Endothelial cell of umbilical vein (primary cell): ENCODE data around the gene TCERG1L. TPM values are rescaled to one million over a fixed set of nuclear protein-coding genes. Genes with fewer than 3 reads are reported as not detected.
"Not testable (repeated sequence)": the region's sequence is repeated elsewhere in the genome, so short reads cannot be mapped to it uniquely, and the experiment has no call there.

Experiments used
- BruUV-seq: library from RNA; stranded (reverse); fragments of 400-500 nt; replicated peaks from 2 replicates; lab custom pipeline; 2021; lab: Mats Ljungman, UMichigan
- CTCF ChIA-PET: fragments of 300-600, 350-600 bp; sonication (Branson Sonifier 250); formaldehyde crosslinking; loops from one replicate; lab custom pipeline; 2021; ENCODE audit warnings: antibody characterized with exemption, inconsistent platforms; lab: Charles Lee
- POLR2A ChIA-PET: fragments of 300-600, 350-600 bp; sonication (Branson Sonifier 250); formaldehyde crosslinking; loops from one replicate; lab custom pipeline; 2021; ENCODE audit warnings: antibody characterized with exemption, inconsistent platforms; lab: Charles Lee
- DNase-seq: peaks from one replicate; pipeline ENCODE4 v3.0.0-alpha.2; 2011; ENCODE audit warnings: low read depth, low spot score
- FAIRE-seq: peaks from 2 replicates; lab custom pipeline; 2011; peaks lifted over from hg19 to GRCh38; lab: Jason Lieb, UNC
- H2AFZ ChIP-seq: 2 replicates; pipeline ENCODE4 v1.6.0; 2012; ENCODE audit warnings: low read depth, low read length, control low read depth, inconsistent platforms
- H3K27ac ChIP-seq: 2 replicates; pipeline ENCODE4 v1.5.1; 2011; ENCODE audit warnings: low read depth, mild to moderate bottlenecking, control low read depth, low read length, moderate library complexity; ENCODE audit not compliant: insufficient read depth
- H3K27me3 ChIP-seq, 2 experiments: 2 replicates each; pipeline versions ENCODE4 v1.6.0 to v1.6.1; 2011; ENCODE audit warnings: low read length in 2 of 2, mixed read lengths in 1 of 2; ENCODE audit not compliant: control insufficient read depth in 2 of 2, insufficient read depth in 2 of 2
- H3K36me3 ChIP-seq, 2 experiments: 2 replicates in 1 of 2; 3 replicates in 1 of 2; pipeline ENCODE4 v1.5.1; 2011; ENCODE audit warnings: low read length in 2 of 2, mild to moderate bottlenecking in 1 of 2, moderate library complexity in 1 of 2; ENCODE audit not compliant: control insufficient read depth in 2 of 2, insufficient read depth in 2 of 2; ENCODE audit errors: extremely low read depth in 1 of 2
- H3K4me1 ChIP-seq: 3 replicates; pipeline ENCODE4 v1.5.1; 2011; ENCODE audit warnings: mild to moderate bottlenecking, low read length; ENCODE audit not compliant: control insufficient read depth, insufficient read depth; ENCODE audit errors: extremely low read depth
- H3K4me2 ChIP-seq: 2 replicates; pipeline ENCODE4 v1.6.1; 2011; ENCODE audit warnings: low read length, control low read depth, mixed read lengths; ENCODE audit not compliant: insufficient read depth
- H3K4me3 ChIP-seq, 3 experiments: fragments of 200-600 bp in 1 of 3; sonication (generic), shearing (Covaris generic) in 1 of 3; replicated peaks in 1 of 3; 2 replicates each; pipeline ENCODE4 v1.5.1; 2011 to 2016; ENCODE audit warnings: control low read depth in 3 of 3, low read length in 3 of 3, mild to moderate bottlenecking in 2 of 3, inconsistent platforms in 1 of 3, low read depth in 1 of 3, moderate library complexity in 1 of 3; ENCODE audit not compliant: insufficient read depth in 1 of 3
- H3K79me2 ChIP-seq: 2 replicates; pipeline ENCODE4 v1.6.0; 2012; ENCODE audit warnings: low read length, inconsistent platforms; ENCODE audit not compliant: control insufficient read depth, insufficient read depth
- H3K9ac ChIP-seq: replicated peaks from 2 replicates; pipeline ENCODE3; 2011; ENCODE audit warnings: low read length, control low read depth; ENCODE audit not compliant: insufficient read depth; ENCODE audit errors: extremely low read depth
- H3K9me1 ChIP-seq: replicated peaks from 3 replicates; pipeline ENCODE4 v1.6.0; 2011; ENCODE audit warnings: mild to moderate bottlenecking, low read length; ENCODE audit not compliant: control insufficient read depth, insufficient read depth; ENCODE audit errors: extremely low read depth
- H3K9me3 ChIP-seq: replicated peaks from 2 replicates; pipeline ENCODE4 v1.5.1; 2012; ENCODE audit warnings: low read length, inconsistent platforms; ENCODE audit not compliant: control insufficient read depth, insufficient read depth
- H4K20me1 ChIP-seq: replicated peaks from 2 replicates; pipeline ENCODE3; 2011; ENCODE audit warnings: mild to moderate bottlenecking, low read length; ENCODE audit not compliant: control insufficient read depth, insufficient read depth; ENCODE audit errors: extremely low read depth
- CTCF ChIP-seq, 2 donors: IDR thresholded peaks; 1 replicate in 1 of 2; 2 replicates in 1 of 2; pipeline ENCODE4 v1.5.1; 2011; ENCODE audit warnings: low read length in 2 of 2, mild to moderate bottlenecking in 2 of 2, moderate library complexity in 2 of 2, control low read depth in 1 of 2, inconsistent platforms in 1 of 2, low read depth in 1 of 2; ENCODE audit not compliant: insufficient read depth in 1 of 2; ENCODE audit errors: extremely low read depth in 1 of 2
- EZH2 ChIP-seq: IDR thresholded peaks from 2 replicates; pipeline ENCODE4 v1.6.1; 2012; ENCODE audit warnings: borderline replicate concordance, low read depth, mild to moderate bottlenecking, moderate library complexity, low read length, inconsistent platforms; ENCODE audit not compliant: severe bottlenecking
- FOS ChIP-seq: IDR thresholded peaks from 2 replicates; pipeline ENCODE4 v1.6.1; 2011; ENCODE audit warnings: mild to moderate bottlenecking, low read length, moderate library complexity, borderline replicate concordance; ENCODE audit not compliant: insufficient read depth
- GATA2 ChIP-seq: IDR thresholded peaks from 2 replicates; pipeline ENCODE4 v1.7.0; 2011; ENCODE audit warnings: low read depth, mild to moderate bottlenecking, moderate library complexity, mixed read lengths, low read length; ENCODE audit not compliant: insufficient read length, insufficient read depth
- JUN ChIP-seq: IDR thresholded peaks from 2 replicates; pipeline ENCODE4 v1.6.1; 2011; ENCODE audit warnings: borderline replicate concordance, low read depth; ENCODE audit not compliant: insufficient read length, insufficient read depth
- MYC ChIP-seq: IDR thresholded peaks from one replicate; pipeline ENCODE4 v1.6.1; 2011; ENCODE audit warnings: mild to moderate bottlenecking, low read depth, low read length
- POLR2A ChIP-seq: IDR thresholded peaks from 2 replicates; pipeline ENCODE4 v1.6.1; 2012; ENCODE audit warnings: low read depth, mild to moderate bottlenecking, control low read depth, low read length
- POLR2AphosphoS5 ChIP-seq: IDR thresholded peaks from 2 replicates; pipeline ENCODE4 v1.6.1; 2012; ENCODE audit warnings: low read depth, mild to moderate bottlenecking, control low read depth, low read length, moderate library complexity; ENCODE audit not compliant: insufficient read depth
- dilution Hi-C: fragments of 300-500 bp; cut with MboI; formaldehyde crosslinking; loops from one replicate; pipeline ENCODE4 v1.15.0; 2019; ENCODE audit warnings: low sequenced_read_pairs; ENCODE audit not compliant: extremely low pct_ligation_motif_present
- intact Hi-C: fragments of 100-400 bp; cut with micrococcal nuclease; formaldehyde crosslinking; loops from one replicate; pipeline ENCODE4 v1.10.0; 2022
- polyA plus RNA-seq, 4 experiments: library from polyadenylated mRNA; depleted of rRNA in 3 of 4; stranded (reverse) in 3 of 4; unstranded in 1 of 4; fragments of >200 nt; gene quantifications; 2 replicates each; pipeline versions ENCODE4 v1.2.1 to v1.2.3, GENCODE V29; 2011 to 2012; ENCODE audit warnings: missing spikeins in 1 of 4
- total RNA-seq: library from RNA; stranded (reverse); gene quantifications from 2 replicates; pipeline ENCODE4 v1.2.3, GENCODE V29; 2021
- TF ChIP-seq, protein P1 (sequence below): IDR thresholded peaks from 2 replicates; pipeline ENCODE4 v1.6.1; 2011; ENCODE audit not compliant: insufficient read depth, insufficient read length

TCERG1L gene
- total and polyA plus RNA-seq, 2 donors (not counting 3 experiments of a cell fraction or from before 2014, with no cell fraction given): not detected

GRCh38 chr10:131154306-131155025, 157.1 kb downstream of the TCERG1L start:
- Histone ChIP-seq H3K27ac (no peak overlapping the region), H3K4me3 (no peak overlapping the region), H3K9me3 (peaks cover 6% of the 10 kb centered on the region), H2AFZ (no peak overlapping the region), H3K4me1 (no peaks in the 10 kb centered on the region), H3K9me1 (no peaks in the 10 kb centered on the region), H3K27me3 (no peaks in the 10 kb centered on the region), H4K20me1 (no peaks in the 10 kb centered on the region), H3K9ac (no peak overlapping the region), H3K79me2 (no peaks in the 10 kb centered on the region), H3K4me2 (no peak overlapping the region), H3K36me3 (no peaks in the 10 kb centered on the region)
- intact Hi-C loops: no loop called here
- FAIRE-seq: no peak
- TF ChIP-seq FOS: no peak
- TF ChIP-seq GATA2: no peak
- TF ChIP-seq POLR2A: no peak
- TF ChIP-seq, protein P1, sequence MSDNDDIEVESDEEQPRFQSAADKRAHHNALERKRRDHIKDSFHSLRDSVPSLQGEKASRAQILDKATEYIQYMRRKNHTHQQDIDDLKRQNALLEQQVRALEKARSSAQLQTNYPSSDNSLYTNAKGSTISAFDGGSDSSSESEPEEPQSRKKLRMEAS: no peak
- no peak for TF ChIP-seq MYC
- TF ChIP-seq CTCF (IDR thresholded peaks at IDR 0.05; ENCODE audit: extremely low read depth in 1 of 2, insufficient read depth in 1 of 2, low read depth in 1 of 2, low read length in 2 of 2): no peak
- no peak for TF ChIP-seq JUN
- TF ChIP-seq EZH2: no peak
- no peak for TF ChIP-seq POLR2AphosphoS5
- CTCF ChIA-PET: no interaction called here
- BruUV-seq: no TSS peak
- dilution Hi-C loops: no loop called here
- POLR2A ChIA-PET: no interaction called here
- DNase-seq: no peak

DNA sequence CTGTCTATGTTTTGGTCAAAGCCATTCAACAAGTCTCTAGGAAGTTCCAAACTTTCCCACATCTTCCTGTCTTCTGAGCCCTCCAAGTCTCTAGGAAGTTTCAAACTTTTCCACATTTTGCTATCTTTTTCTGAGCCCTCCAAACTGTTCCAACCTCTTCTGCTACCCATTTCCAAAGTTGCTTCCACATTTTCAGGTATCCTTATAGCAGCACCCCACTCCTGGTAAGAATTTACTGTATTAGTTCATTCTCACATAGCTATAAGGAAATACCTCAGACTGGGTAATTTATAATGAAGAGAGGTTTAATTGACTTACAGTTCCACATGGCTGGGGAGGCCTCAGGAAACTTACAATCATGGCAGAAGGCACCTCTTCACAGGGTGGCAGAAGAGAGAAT, 159.1 kb downstream of the TCERG1L start:
- H3K27ac ChIP-seq, dilution Hi-C loops, H3K4me1 ChIP-seq, H2AFZ ChIP-seq, H3K36me3 ChIP-seq, H3K4me2 ChIP-seq, intact Hi-C loops, BruUV-seq, H3K4me3 ChIP-seq, DNase-seq, POLR2A ChIA-PET, CTCF ChIA-PET, FAIRE-seq, H4K20me1 ChIP-seq, H3K9ac ChIP-seq, H3K27me3 ChIP-seq, H3K9me3 ChIP-seq, H3K79me2 ChIP-seq, H3K9me1 ChIP-seq: not testable (repeated sequence)
